Activated gamma-delta T cell (primary cell): ENCODE results near the gene TTC1.
"Not testable (repeated sequence)": the region's sequence is repeated elsewhere in the genome, so short reads cannot be mapped to it uniquely, and the experiment has no call there.

ENCODE experiments used
- DNase-seq: peaks from one replicate; lab custom pipeline; 2025; lab: John Stamatoyannopoulos, UW
- total RNA-seq, 2 donors: gene quantifications; one replicate each; lab custom pipeline; 2026; lab: John Stamatoyannopoulos, UW

Gene TTC1, protein sequence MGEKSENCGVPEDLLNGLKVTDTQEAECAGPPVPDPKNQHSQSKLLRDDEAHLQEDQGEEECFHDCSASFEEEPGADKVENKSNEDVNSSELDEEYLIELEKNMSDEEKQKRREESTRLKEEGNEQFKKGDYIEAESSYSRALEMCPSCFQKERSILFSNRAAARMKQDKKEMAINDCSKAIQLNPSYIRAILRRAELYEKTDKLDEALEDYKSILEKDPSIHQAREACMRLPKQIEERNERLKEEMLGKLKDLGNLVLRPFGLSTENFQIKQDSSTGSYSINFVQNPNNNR
- 68.4 to 72.0 reads per million in 2 donors for total RNA-seq

DNA sequence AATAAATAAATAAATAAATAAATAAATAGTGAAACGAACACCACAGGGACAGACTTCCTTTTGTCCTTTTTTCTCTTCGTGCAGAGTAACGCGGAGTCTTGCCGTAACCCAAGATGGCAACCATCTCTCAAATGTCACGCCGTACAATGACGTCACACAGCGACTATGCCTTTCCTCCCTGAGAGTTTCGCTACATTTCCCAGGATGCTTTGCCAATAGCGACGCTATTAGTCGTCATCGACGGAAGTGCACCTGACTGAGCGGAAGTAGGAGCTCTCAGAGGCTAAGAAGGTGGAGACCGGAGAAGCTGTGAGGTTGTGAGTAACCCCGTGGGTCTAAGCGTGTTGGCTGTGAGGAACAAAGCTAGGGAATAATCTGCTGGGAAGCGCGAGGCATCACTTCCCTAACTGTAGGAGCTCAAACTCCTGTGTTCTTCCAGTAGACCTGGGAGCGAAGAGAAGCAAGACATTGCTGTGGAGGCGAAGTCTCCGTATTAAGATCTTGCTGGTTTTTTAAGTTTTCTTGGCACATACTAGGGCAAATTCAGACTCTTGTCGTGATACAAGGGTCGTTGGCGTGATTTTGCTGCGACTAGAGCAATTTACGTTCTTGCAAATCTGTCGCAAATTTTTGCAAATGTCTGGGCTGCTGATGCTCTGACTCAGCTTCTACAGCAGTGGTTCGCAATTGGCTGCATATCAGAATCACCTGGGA, at the start of gene TTC1:
TSS of gene TTC1 (plus strand) at position 263 of the 714 bp plus-strand sequence. CDS start 1,390 bp downstream, outside the sequence.
- no peak for DNase-seq

DNA sequence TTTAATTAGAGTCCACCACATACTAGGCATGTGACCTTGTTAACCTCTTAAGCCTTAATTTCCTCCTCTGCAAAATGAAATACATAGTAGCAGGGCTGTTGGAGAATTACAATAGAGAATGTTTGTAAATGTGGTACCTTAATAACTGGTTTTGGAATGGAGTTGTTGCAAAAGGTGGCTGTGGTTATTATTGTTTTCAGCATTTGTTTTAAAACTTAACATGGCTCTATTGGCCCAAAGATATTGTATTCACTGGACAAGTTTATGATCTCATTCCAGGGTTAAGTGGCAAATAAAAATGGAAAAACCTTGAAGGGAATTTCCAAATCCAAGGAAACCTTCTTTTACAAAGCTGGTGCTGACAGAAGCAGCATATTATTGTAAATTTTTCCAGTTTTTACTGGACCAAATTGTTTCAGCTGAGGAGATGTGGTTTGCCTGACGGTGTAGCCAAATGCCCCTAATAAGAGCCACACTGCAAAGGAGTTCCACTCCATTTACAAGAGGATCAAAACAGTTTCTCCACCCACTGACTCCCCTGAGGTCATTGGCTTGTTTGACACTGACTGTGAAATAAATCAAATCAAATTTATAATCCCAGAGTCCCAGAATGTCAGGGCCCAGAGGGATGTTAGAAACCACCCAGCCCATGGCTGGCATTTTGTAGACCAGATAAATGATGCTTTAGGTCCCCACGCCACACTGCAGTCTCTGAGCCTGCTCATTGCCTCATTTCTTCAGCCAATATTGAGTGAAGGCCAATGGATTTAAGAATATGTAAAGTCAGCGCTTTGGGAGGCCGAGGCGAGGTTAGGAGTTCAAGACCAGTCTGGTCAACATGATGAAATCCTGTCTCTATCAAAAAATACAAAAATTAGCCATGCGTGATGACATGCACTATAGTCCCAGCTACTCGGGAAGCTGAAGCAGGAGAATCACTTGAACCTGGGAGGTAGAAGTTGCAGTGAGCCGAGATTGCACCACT, 47.5 kb upstream of the TTC1 start:
- no peak for DNase-seq

DNA sequence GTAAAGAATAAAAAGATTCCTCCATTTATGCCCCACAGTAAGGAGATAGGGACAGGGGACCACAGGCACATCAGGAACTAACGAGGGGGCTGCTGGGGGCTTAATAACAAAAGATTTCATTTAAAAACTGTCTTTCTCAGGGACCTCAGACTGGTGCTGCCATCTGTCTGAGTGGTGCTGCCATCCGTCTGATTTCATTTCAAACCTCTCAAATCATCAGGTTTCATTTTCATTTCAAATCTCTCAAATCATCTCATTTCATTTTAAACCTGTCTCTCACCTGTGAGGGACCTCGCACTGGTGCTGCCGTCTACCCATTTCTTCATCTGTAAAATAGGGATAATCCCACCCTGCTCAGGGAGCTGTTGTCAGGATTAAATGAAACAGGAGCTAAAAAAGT, 46.7 kb upstream of the TTC1 start:
- no peak for DNase-seq

DNA sequence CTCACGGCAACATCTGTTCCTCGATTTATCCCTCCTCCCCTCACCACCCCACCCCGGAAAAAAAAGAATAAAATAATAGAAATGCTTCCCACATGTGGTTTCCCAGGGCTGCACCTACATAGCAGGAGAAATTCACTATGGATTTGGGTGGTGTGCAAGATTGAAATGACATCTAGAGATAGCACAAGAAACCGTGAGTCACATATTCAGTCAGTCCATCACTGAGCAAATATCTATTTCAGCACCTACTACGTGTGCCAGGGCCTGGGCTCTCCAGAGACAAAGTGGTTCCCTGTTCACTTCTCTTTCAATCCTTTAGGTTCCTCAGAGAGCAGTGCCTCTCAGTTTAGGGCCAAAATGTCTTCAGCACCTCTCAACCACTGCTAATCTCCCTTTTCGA, 45.0 kb upstream of the TTC1 start:
- DNase-seq = no peak

DNA sequence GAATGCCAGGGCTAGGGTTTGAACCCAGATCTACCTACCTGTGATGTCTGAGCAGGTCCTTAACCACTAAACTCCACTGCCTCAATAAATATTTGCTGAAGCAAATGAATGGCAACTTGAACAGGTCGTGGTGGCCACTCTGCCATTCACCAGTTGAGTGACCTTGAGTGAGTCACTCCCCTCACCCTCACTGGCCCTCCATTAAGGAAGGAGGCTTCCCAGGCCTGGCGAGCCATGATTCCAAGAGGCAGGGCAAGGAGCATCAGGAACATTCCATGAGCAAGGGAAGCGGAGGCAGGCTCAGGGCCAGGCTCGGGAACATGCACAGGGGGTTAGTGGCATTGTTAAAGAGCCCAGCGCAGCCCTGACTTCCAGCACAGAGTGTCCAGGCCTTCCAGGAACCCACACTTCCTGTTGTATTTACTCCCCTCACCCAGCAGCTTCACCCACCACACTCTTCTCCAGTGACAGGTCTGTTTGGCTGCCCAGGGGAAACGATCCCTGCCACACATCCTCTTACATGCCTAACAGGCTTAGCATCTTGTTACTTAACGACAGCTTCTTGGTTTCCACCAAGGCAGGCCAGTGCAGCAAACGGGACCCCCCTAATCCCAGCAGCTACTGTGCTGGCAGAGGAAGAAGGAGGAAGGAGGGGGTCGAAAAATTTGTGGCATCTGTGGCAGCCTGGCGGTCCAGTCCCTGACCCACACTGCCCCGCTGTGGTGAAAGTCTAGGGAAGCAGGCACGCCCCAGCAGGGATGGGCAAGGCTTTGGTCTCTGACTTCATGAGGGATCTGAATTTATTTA, 43.7 kb upstream of the TTC1 start:
- no peak for DNase-seq

DNA sequence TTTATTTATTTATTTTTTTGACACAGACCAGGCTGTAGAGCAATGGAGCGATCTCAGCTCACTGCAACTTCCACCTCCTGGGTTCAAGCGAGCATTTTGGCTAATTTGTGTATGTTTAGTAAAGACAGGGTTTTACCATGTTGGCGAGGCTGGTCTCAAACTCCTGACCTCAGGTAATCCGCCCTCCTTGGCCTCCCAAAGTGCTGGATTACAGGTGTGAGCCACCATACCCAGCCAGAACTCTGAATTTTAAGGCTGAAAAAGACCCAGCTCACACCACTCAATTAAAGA, 43.2 kb upstream of the TTC1 start:
- not testable (repeated sequence) for DNase-seq

DNA sequence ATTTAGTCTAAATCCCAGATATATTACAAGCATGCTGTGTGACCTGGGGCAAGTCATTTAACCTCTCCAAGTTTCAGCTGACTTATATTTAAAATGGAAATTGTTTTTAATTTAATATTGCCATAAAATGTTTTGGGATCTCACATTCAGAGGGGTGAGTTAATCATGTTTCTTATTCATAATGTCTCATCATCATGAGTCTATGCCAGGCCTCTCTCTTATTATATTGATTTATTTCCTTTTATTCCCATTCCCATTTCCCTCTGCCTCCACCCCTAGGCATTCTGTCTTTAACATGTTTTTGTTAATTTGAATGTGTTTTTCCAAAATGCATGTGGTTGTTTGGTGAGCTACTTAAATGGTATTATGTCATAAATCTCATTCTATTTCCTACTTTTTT, 39.0 kb upstream of the TTC1 start:
- no peak for DNase-seq

DNA sequence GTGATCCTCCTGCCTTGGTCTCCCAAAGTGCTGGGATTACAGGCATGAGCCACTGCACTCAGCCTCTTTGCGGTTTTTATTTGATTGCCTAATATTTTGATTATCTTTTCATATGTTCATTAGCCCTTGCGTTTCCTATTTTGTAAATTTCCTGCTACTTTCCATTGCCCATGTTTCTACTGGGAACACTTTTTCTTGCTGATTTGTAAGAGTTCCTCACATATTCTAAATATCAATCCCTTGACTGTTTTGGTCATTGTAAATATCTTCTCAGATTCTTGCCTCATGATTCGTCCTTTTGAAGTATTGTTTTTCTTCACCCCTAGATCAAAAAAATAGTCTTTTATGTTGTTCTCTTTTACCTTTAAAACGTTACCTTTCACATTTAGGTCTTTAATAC, 37.9 kb upstream of the TTC1 start:
- DNase-seq = no peak

DNA sequence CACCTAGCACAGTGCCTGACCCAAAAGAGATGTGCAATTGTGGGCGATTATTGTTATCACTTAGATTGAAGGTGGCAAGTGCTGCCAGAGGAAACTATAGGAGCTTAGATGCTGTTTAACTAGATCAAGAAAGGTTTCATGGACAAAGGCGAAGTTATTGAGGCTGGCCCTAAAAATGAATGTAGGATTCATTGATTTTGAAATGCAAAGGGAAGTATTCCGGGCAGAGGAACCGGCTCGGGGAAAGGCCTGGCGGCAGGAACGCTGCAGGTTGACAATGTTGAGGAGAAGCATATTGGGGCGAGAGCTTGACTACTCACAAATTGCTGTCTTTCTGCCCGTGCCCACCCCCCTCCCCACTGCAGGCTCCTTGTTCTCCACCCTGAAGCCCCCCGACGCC, 37.4 kb upstream of the TTC1 start:
- no peak for DNase-seq

DNA sequence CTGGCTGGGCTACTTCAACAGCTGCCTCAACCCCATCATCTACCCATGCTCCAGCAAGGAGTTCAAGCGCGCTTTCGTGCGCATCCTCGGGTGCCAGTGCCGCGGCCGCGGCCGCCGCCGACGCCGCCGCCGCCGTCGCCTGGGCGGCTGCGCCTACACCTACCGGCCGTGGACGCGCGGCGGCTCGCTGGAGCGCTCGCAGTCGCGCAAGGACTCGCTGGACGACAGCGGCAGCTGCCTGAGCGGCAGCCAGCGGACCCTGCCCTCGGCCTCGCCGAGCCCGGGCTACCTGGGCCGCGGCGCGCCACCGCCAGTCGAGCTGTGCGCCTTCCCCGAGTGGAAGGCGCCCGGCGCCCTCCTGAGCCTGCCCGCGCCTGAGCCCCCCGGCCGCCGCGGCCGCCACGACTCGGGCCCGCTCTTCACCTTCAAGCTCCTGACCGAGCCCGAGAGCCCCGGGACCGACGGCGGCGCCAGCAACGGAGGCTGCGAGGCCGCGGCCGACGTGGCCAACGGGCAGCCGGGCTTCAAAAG, 36.9 kb upstream of the TTC1 start:
- no peak for DNase-seq

DNA sequence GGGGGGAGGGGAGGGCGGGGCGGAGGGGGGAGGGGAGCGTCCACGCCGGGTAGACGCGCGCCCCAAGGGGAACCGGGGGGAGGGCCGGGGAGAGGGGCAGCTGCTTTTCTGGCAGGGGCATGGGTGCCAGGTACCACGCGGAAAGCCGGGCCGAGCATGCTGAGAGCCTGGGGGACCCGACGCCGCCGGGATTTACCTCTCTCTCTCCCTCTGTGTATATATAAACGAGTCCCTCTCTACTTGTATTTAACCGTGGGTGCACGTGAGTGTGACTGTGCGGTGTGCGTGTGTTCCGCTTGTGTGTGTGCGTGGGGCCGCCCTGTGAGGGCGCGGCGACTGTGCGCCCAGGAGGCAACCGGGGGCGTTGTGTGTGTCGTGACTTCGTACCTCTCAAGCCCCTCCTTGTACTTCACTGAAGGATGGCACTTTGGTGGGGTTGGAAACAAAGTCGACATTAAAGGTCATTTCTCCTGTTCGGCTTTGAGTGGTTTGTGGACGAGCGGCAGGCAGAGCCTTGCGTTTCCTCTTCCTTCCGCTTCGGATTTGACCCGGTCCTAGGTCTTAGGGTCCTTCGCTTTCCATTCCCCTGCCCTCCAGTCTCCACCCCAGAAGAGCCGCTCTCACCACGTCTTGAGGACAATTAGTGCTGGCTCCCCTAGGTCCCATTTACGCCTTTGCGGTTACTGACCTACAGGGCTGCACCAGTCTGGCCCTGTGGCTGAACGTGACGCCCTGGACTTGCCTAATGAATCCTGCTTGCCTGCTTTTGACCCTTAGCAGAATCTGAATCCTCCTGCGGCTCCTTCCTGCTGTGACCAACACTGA, 36.2 kb upstream of the TTC1 start:
- no peak for DNase-seq

DNA sequence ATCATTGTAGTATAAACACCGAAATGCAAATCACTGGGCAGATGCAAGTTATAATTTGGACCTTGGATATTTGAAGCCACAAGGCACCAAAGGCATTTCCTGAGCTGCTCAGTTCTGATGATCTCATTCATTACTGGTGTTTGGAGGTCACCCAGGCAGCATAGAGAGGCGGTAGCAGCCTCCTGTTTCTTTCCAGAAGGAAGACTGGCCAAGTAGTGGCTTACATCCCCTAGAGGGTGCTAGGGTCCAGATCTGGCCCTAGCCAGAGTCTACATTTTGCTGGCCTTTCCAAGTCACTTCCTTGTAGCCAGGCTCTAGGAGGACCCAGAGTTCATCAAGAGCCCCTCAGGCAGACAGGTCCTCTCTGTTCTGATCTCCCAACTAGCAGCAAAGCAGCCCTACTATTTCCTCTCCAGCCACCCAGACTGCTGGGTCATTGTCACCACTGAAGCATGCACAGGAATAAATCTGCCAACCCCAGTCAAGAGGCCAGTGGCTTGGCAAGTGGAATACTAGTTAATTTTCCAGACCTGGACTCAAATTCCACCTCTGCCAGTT, 33.4 kb upstream of the TTC1 start:
- DNase-seq = no peak

DNA sequence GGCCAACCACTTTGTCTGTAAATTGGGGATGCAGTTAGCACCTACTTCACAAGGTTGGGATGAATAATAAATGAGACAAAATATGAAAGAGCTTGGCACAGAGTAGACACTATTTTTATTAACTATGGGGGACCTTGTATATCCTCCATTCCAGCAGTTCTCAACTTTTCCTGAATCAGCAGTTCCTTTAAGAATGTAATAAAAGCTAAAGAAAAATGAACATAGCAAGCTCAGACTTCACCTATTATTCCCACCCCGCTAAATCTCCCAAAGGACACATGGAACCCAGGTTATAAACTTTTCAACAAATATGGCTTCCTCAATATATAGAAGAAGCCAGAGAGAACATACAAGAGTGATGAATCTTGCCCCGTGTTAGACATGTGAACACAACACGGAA, 32.0 kb upstream of the TTC1 start:
- DNase-seq = no peak

DNA sequence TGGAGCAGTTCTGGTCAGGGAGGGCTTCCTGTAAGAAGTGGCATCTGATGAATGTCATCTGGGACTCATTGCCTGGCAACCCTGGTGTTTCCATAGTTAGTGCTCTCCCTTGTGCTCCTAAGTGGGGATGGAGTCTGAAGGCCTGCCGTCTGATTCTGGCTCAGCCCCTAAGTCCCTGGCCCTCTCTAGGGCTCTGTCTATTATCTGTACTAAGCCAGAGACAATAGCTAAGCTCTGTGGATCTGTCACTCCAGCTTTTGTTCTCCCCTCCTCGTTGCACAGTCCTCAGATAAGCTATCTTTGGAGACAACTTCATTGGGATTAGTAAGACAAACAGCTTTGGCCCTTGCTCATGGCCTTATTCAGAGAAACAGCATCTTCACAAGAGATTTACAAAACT, 30.6 kb upstream of the TTC1 start:
- DNase-seq = no peak

DNA sequence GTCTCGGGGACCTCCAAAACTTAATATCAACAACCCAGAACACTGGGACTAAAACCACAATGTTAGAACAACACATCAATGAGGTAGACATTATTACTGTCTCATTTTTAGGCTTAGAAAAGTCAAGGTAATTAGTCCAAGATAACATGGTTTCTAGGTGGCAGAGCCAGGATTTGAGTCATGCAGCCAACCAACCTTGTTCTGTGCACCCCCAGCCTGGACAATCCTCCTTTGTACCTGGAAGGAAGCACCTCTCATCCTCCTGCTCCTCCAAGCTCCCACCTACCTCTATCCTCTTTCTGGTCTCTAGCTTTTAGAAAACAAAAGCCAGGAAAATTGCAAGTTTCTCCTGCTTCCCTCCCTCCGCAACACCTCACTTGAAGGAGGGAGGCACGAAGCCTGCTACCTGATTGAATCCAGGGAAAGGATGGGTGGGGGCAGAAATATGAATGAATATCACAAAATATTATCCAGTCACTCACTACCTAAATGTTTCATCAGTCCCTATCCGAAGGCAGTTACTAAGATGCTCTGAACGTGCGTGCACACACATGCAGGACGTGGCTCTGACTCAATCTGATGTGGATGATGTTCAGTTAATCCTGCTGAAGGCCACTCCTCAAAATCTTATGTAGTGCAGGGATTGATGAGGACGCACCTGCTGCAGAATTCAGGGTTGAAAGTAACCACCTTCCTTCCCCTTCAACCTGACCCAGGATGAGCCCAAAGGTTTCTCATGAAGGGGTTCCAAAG, 26.3 kb upstream of the TTC1 start:
- no peak for DNase-seq

DNA sequence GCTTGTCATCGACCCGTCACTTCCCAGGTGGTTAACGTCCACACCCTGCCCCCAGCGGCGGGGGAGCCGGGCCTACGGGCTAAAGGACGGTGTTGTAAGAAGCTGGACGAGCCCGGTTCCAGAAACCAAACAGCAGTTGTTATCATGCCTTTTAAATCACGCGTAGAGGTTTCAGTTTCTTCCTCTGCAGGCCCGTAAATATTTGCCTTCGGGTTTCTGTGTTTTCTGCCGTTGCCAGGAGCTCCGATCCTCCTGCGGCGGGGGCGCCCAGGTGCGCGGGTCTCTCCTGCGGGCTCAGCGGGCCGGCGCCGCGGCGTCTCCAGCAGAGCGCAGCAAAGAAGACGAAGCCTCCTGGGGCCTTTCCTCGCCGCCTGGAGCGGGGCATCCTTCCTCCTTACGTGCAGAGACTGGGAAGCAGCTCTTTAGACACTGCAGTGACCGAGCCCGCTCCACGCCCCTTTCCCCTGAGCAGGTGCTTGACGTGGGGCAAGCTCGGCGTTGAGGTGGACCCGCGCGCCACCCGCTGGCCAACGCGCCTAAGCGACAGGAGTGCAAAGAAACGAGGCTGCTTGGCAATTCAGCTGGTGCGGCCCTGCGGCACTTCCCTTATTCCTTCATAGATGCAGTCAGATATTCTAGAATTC, 21.8 kb upstream of the TTC1 start:
- DNase-seq = peak; percentile 39

DNA sequence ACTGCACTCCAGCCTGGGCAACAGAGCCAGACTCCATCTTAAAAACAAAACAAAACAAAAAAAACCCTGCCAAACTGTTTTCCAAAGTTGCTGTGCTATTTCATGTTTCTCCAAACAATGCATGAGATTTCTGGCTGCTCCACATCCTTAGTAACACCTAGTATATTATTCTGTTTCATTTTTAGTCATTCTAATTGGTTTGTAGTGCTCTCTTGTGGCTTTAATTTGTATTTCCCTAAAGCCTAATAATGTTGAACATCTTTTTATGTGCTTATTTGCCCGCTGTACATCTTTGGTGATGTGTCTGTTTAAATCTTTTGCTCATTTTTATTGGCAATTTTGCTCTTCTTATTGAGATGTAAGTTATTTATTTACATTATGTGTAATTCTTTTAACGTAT, 18.4 kb upstream of the TTC1 start:
- no peak for DNase-seq

DNA sequence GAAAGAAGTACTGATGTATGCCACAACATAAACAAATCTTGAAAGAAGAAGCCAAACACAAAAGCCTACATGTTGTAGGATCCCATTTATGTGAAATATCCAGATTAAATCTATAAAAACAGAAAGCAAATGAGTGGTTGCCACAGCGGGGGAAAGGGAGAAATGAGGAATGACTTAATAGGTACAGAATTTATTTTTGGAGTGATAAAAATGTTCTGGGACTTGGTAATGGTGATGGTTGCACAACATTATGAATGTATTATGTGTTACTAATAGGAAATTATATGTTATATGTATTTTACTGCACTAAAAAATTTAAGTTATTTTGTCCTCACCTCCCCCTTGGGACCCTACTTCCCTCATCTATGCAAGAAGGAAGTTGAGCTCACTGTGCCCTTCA, 16.4 kb upstream of the TTC1 start:
- DNase-seq = no peak

DNA sequence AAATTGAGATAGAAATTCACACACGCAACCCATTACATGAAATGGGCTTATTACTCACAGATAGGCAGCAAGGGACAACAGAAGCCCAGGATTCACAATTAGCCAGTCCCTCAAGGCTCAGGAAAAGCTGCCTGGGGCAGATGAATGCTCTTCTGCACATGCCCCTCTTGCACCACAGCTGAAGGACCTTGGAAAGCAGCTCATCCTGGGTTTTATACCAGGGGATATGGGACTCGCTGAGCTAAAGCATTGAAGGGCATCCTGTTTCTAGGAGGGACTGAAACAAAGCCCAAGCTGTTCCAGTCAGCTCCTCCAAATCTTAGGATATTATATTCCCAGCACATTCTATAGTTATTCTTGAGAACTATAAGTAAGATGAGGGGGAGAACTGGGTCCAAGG, 15.7 kb upstream of the TTC1 start:
- no peak for DNase-seq
